CD4-positive, alpha-beta T cell (primary cell): ENCODE data around the gene FLT4. TPM values are rescaled to one million over a fixed set of nuclear protein-coding genes. Genes with fewer than 3 reads are reported as not detected.
A peak's percentile ranks its signal among the peaks of the same experiment; 100 is the strongest.

Source experiments
- ATAC-seq: fragments of 200-7000 bp; cut with Tn5 transposase; one replicate; pipeline ENCODE4 v1.10.0; 2022; ENCODE audit warnings: mild to moderate bottlenecking; ENCODE audit not compliant: poor library complexity
- CTCF ChIA-PET: fragments of 350-600 bp; sonication (Branson Sonifier 250); formaldehyde crosslinking; loops from one replicate; lab custom pipeline; 2021; ENCODE audit warnings: antibody characterized with exemption, inconsistent platforms; lab: Charles Lee
- POLR2A ChIA-PET: fragments of 350-600 bp; sonication (Branson Sonifier 250); formaldehyde crosslinking; loops from one replicate; lab custom pipeline; 2021; ENCODE audit warnings: antibody characterized with exemption, inconsistent platforms; lab: Charles Lee
- DNase-seq, 14 experiments: peaks; one replicate each; pipeline ENCODE4 v3.0.0-alpha.2; 2013 to 2020; ENCODE audit warnings: mixed read lengths in 2 of 14
- H3K27ac ChIP-seq, 2 donors: one replicate each; pipeline versions ENCODE4 v1.5.1 to v1.7.0; 2013; ENCODE audit warnings: low read length in 2 of 2, low read depth in 1 of 2, mild to moderate bottlenecking in 1 of 2
- H3K27me3 ChIP-seq, 2 experiments: 1 replicate in 1 of 2; 2 replicates in 1 of 2; pipeline versions ENCODE4 v1.6.1 to v1.7.0; 2013; ENCODE audit warnings: low read length in 2 of 2, control low read depth in 1 of 2, mild to moderate bottlenecking in 1 of 2, moderate library complexity in 1 of 2; ENCODE audit not compliant: insufficient read depth in 2 of 2, control insufficient read depth in 1 of 2
- H3K36me3 ChIP-seq: one replicate; pipeline ENCODE4 v1.6.1; 2013; ENCODE audit warnings: low read length, control low read depth; ENCODE audit not compliant: insufficient read depth
- H3K4me1 ChIP-seq: one replicate; pipeline ENCODE4 v1.6.1; 2013; ENCODE audit warnings: low read length, control low read depth; ENCODE audit not compliant: insufficient read depth
- H3K4me3 ChIP-seq: one replicate; pipeline ENCODE4 v1.5.1; 2013; ENCODE audit warnings: mild to moderate bottlenecking, low read length, moderate library complexity
- H3K9me3 ChIP-seq, 2 experiments: 1 replicate in 1 of 2; 2 replicates in 1 of 2; pipeline versions ENCODE4 v1.6.1 to v1.7.0; 2013; ENCODE audit warnings: low read length in 2 of 2, mild to moderate bottlenecking in 2 of 2, control low read depth in 1 of 2, moderate library complexity in 1 of 2; ENCODE audit not compliant: control insufficient read depth in 1 of 2, insufficient read depth in 1 of 2
- H3K27ac Mint-ChIP-seq: one replicate; pipeline ENCODE4 v1.8.0; 2020; ENCODE audit warnings: mixed read lengths
- H3K27me3 Mint-ChIP-seq: one replicate; pipeline ENCODE4 v1.8.0; 2021; ENCODE audit warnings: mixed read lengths
- H3K36me3 Mint-ChIP-seq: one replicate; pipeline ENCODE4 v1.8.0; 2021; ENCODE audit warnings: low read depth, mixed read lengths
- H3K4me1 Mint-ChIP-seq: one replicate; pipeline ENCODE4 v1.8.0; 2021; ENCODE audit warnings: low read depth, mixed read lengths
- H3K4me3 Mint-ChIP-seq: one replicate; pipeline ENCODE4 v1.8.0; 2020; ENCODE audit warnings: mild to moderate bottlenecking, mixed read lengths
- H3K9me3 Mint-ChIP-seq: one replicate; pipeline ENCODE4 v1.8.0; 2020; ENCODE audit warnings: mixed read lengths
- CTCF ChIP-seq: fragments of 200-600 bp; IDR thresholded peaks from one replicate; pipeline ENCODE4 v1.8.0; 2022; ENCODE audit warnings: antibody characterized with exemption, mild to moderate bottlenecking
- intact Hi-C, 2 experiments: fragments of 100-400 bp; cut with DNase I in 1 of 2; cut with micrococcal nuclease in 1 of 2; formaldehyde crosslinking; loops; one replicate each; pipeline versions ENCODE4 v1.15.1 to v1.9.0; 2023 to 2025; cut with DNase I, micrococcal nuclease
- total RNA-seq, 174 experiments: library from RNA in 2 of 174; stranded (reverse) in 2 of 174; gene quantifications; one replicate each; pipeline ENCODE4 v1.2.3 and lab custom pipeline; 2021 to 2026

Gene FLT4
- total RNA-seq, 2 experiments from 2014 or later: 2.3 to 2.5 TPM

- peaks cover 65% of the 10 kb centered on the region for H3K27me3 Mint-ChIP-seq
- Histone ChIP-seq H3K27ac (no peak overlapping the region), H3K4me3 (no peak overlapping the region), H3K36me3 (no peaks in the 10 kb centered on the region), H3K27me3 (peaks cover 10 to 15% of the 10 kb centered on the region in 2 experiments), H3K4me1 (peaks cover 6% of the 10 kb centered on the region), H3K9me3 (no peaks in the 10 kb centered on the region)
- H3K4me3 Mint-ChIP-seq: peak overlapping the region; percentile 81
- CTCF ChIA-PET: no interaction called here
- H3K27ac Mint-ChIP-seq: no peak overlapping the region
- ATAC-seq (no peak), DNase-seq (peak in 5 of 14 experiments; percentile 13 to 38 (median 35))
- POLR2A ChIA-PET: no interaction called here
- TF ChIP-seq CTCF: no peak
- H3K36me3 Mint-ChIP-seq: no peaks in the 10 kb centered on the region
- H3K9me3 Mint-ChIP-seq: no peaks in the 10 kb centered on the region
- intact Hi-C loops: no loop called here
- H3K4me1 Mint-ChIP-seq: peaks cover 11% of the 10 kb centered on the region
Measured at GRCh38 chr5:180648658-180649296, 623 bp downstream of the FLT4 start.

- H3K4me1 Mint-ChIP-seq: peaks cover 11% of the 10 kb centered on the region
- intact Hi-C loops: no loop called here
- peak in 1 of 14 experiments; percentile 10 for DNase-seq
- H3K27me3 Mint-ChIP-seq: peaks cover 63% of the 10 kb centered on the region
- no peak overlapping the region for H3K4me3 ChIP-seq
- CTCF ChIA-PET: no interaction called here
- H3K4me1 ChIP-seq: peaks cover 6% of the 10 kb centered on the region
- peaks cover 10 to 15% of the 10 kb centered on the region in 2 experiments for H3K27me3 ChIP-seq
- H3K36me3 ChIP-seq: no peaks in the 10 kb centered on the region
- H3K9me3 ChIP-seq: no peaks in the 10 kb centered on the region
- no peaks in the 10 kb centered on the region for H3K36me3 Mint-ChIP-seq
- TF ChIP-seq CTCF: no peak
- no peak overlapping the region for H3K27ac ChIP-seq
- ATAC-seq: no peak
- H3K9me3 Mint-ChIP-seq: no peaks in the 10 kb centered on the region
- no peak overlapping the region for H3K27ac Mint-ChIP-seq
- POLR2A ChIA-PET: no interaction called here
- H3K4me3 Mint-ChIP-seq: peak overlapping the region; percentile 81
Measured at GRCh38 chr5:180647941-180648500, 1.4 kb downstream of the FLT4 start.

- peak overlapping the region; percentile 81 for H3K4me3 Mint-ChIP-seq
- H3K27ac Mint-ChIP-seq: no peak overlapping the region
- no peaks in the 10 kb centered on the region for H3K9me3 Mint-ChIP-seq
- TF ChIP-seq CTCF: no peak
- Histone ChIP-seq H3K4me3 (no peak overlapping the region), H3K27me3 (peaks cover 10 to 15% of the 10 kb centered on the region in 2 experiments), H3K27ac (no peak overlapping the region), H3K36me3 (no peaks in the 10 kb centered on the region), H3K9me3 (no peaks in the 10 kb centered on the region), H3K4me1 (peaks cover 6% of the 10 kb centered on the region)
- ATAC-seq (no peak), DNase-seq (no peak)
- intact Hi-C loops: no loop called here
- POLR2A ChIA-PET: no interaction called here
- no peaks in the 10 kb centered on the region for H3K36me3 Mint-ChIP-seq
- CTCF ChIA-PET: no interaction called here
- H3K4me1 Mint-ChIP-seq: peaks cover 11% of the 10 kb centered on the region
- peaks cover 57% of the 10 kb centered on the region for H3K27me3 Mint-ChIP-seq
Measured at GRCh38 chr5:180647465-180647864, 1.9 kb downstream of the FLT4 start.
